HG02759 (cell line): ENCODE data around the gene HNRNPL.
"Not testable (repeated sequence)": the region's sequence is repeated elsewhere in the genome, so short reads cannot be mapped to it uniquely, and the experiment has no call there.

Source experiments
- ATAC-seq: cut with Tn5 transposase; IDR thresholded peaks from one replicate; pipeline ENCODE4 v1.9.1; 2021; ENCODE audit warnings: mild to moderate bottlenecking, moderate library complexity; ENCODE audit not compliant: unreplicated experiment

The HNRNPL gene

GRCh38 chr19:38831142-38831605 lies 18.6 kb downstream of the HNRNPL start:
- ATAC-seq, result peak; percentile 48

- ATAC-seq, result no peak
Measured at GRCh38 chr19:38830039-38830733, 19.6 kb downstream of the HNRNPL start.

- not testable (repeated sequence) for ATAC-seq
Measured at GRCh38 chr19:38829203-38829602, 20.6 kb downstream of the HNRNPL start.

GRCh38 chr19:38826856-38827551 lies 22.8 kb downstream of the HNRNPL start:
- no peak for ATAC-seq

GRCh38 chr19:38825936-38826335 lies 23.9 kb downstream of the HNRNPL start:
- not testable (repeated sequence) for ATAC-seq

- not testable (repeated sequence) for ATAC-seq
Measured at GRCh38 chr19:38821230-38821825, 28.5 kb downstream of the HNRNPL start.

GRCh38 chr19:38819231-38819920 lies 30.4 kb downstream of the HNRNPL start:
- ATAC-seq, result no peak

- ATAC-seq, result no peak
Measured at GRCh38 chr19:38817081-38817480, 32.7 kb downstream of the HNRNPL start.

GRCh38 chr19:38816131-38816750 lies 33.5 kb downstream of the HNRNPL start:
- ATAC-seq, result no peak

GRCh38 chr19:38815059-38816001 lies 34.5 kb downstream of the HNRNPL start:
- no peak for ATAC-seq

GRCh38 chr19:38813932-38814331 lies 35.9 kb downstream of the HNRNPL start:
- not testable (repeated sequence) for ATAC-seq

DNA sequence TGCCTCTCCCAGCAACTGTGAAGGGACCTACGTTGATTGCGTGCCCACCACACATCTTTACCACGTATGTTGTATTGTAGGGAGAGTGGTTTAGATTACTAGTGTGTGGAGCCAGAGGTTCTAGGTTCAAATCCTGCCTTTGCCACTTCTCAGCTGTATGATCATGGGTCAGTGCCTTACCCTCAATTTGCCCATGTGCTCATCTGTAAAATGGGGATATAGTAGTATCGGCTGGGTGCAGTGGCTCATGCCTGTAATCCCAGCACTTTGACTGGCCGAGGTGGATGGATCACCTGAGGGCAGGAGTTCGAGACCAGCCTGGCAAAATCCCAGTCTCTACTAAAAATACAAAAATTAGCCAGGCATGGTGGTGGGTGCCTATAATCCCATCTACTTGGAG lies 36.5 kb downstream of the HNRNPL start:
- no peak for ATAC-seq

DNA sequence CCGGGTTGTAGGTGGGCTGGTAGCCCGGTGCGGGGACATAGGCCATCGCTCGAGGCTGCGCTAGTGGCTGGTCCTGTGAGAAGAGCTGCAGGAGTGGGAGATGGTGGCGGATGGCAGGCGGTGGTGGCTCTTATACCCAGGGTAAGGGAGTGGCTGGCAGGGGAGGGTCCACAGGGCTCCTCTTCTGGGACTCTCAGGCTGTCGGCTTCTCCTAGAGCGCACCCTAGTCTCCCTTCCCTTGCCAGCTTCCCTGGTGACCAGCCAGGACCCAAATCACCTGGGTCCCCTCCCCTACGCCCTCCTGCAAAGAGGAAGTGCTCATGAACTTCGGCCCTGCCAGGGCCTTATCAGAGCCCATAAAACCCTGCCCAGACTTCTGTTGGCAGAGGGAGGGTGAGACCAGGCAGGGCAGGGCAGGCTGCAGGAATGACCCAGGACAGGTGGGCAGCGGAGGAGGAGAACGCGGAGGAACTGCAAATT lies 36.9 kb downstream of the HNRNPL start, which contains the start of gene LGALS4:
TSS of gene LGALS4 (minus strand) at position 105 of the 480 bp plus-strand sequence. CDS start at position 46, 59 bp downstream.
- no peak for ATAC-seq

- ATAC-seq, result no peak
Measured at GRCh38 chr19:38812009-38812840, 37.6 kb downstream of the HNRNPL start.

GRCh38 chr19:38809592-38810252 lies 40.1 kb downstream of the HNRNPL start:
- ATAC-seq, result no peak

GRCh38 chr19:38808741-38809140 lies 41.0 kb downstream of the HNRNPL start:
- ATAC-seq, result no peak

DNA sequence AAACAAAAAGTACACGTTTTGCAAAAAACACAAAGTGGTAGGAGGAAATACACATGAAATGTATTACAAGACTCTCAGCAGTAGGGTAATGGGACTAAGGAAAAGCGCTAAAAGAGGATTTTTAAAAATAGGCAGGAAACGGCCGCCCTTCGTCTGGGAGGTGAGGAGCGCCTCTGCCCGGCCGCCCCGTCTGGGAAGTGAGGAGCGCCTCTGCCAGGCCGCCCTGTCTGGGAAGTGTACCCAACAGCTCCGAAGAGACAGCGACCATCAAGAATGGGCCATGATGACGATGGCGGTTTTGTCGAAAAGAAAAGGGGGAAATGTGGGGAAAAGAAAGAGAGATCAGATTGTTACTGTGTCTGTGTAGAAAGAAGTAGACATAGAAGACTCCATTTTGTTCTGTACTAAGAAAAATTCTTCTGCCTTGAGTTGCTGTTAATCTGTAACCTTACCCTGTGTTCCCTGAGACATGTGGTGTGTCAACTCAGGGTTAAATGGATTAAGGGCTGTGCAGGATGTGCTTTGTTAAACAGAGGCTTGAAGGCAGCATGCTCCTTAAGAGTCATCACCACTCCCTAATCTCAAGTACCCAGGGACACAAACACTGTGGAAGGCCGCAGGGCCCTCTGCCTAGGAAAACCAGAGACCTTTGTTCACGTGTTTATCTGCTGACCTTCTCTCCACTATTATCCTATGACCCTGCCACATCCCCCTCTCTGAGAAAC lies 42.2 kb downstream of the HNRNPL start:
- ATAC-seq, result not testable (repeated sequence)
